GM23248 (cell line): ENCODE data around the gene STX8. TPM values are rescaled to one million over a fixed set of nuclear protein-coding genes. Genes with fewer than 3 reads are reported as not detected.

Experiments used
- DNase-seq: peaks from one replicate; pipeline ENCODE4 v3.0.0-alpha.2; 2015
- H2AFZ ChIP-seq: fragments of 200-600 bp; sonication (generic); 2 replicates; pipeline ENCODE4 v1.6.1; 2016; ENCODE audit warnings: antibody characterized with exemption
- H3F3A ChIP-seq: fragments of 200-600 bp; sonication (generic); 2 replicates; pipeline ENCODE4 v1.6.1; 2016; ENCODE audit warnings: mild to moderate bottlenecking, antibody characterized with exemption, mixed run types; ENCODE audit not compliant: insufficient read depth
- H3K27ac ChIP-seq: fragments of 200-600 bp; sonication (generic); 2 replicates; pipeline ENCODE4 v1.5.1; 2016; ENCODE audit warnings: mild to moderate bottlenecking
- H3K27me3 ChIP-seq: fragments of 200-600 bp; sonication (generic); replicated peaks from 2 replicates; pipeline ENCODE4 v1.6.1; 2016; ENCODE audit warnings: mild to moderate bottlenecking; ENCODE audit not compliant: insufficient read depth
- H3K36me3 ChIP-seq: fragments of 200-600 bp; sonication (generic); 2 replicates; pipeline ENCODE4 v1.6.1; 2016; ENCODE audit warnings: low read depth, mild to moderate bottlenecking
- H3K4me1 ChIP-seq: fragments of 200-600 bp; sonication (generic); 2 replicates; pipeline ENCODE4 v1.6.1; 2016; ENCODE audit warnings: mild to moderate bottlenecking; ENCODE audit not compliant: insufficient read depth
- H3K4me2 ChIP-seq: fragments of 200-600 bp; sonication (generic); one replicate; pipeline ENCODE4 v1.6.1; 2016; ENCODE audit warnings: mild to moderate bottlenecking; ENCODE audit not compliant: unreplicated experiment
- H3K4me3 ChIP-seq: fragments of 200-600 bp; sonication (generic); 2 replicates; pipeline ENCODE4 v1.5.1; 2016; ENCODE audit warnings: mild to moderate bottlenecking
- H3K79me2 ChIP-seq: fragments of 200-600 bp; sonication (generic); 2 replicates; pipeline ENCODE4 v1.6.1; 2016; ENCODE audit warnings: mild to moderate bottlenecking; ENCODE audit not compliant: insufficient read depth
- H3K9ac ChIP-seq: fragments of 200-600 bp; sonication (generic); 2 replicates; pipeline ENCODE4 v1.6.1; 2016; ENCODE audit warnings: mild to moderate bottlenecking
- H3K9me2 ChIP-seq: fragments of 200-600 bp; sonication (generic); 2 replicates; pipeline ENCODE4 v1.6.1; 2016; ENCODE audit warnings: mixed run types, mild to moderate bottlenecking, moderate library complexity; ENCODE audit not compliant: insufficient read depth
- H3K9me3 ChIP-seq: fragments of 200-600 bp; sonication (generic); one replicate; pipeline ENCODE4 v1.6.1; 2017; ENCODE audit warnings: low read depth
- H4K20me1 ChIP-seq: fragments of 200-600 bp; sonication (generic); 2 replicates; pipeline ENCODE4 v1.6.0; 2016; ENCODE audit not compliant: insufficient read depth
- EZH2 ChIP-seq: fragments of 200-600 bp; sonication (generic); IDR thresholded peaks from 2 replicates; pipeline ENCODE4 v1.6.1; 2018; ENCODE audit warnings: antibody characterized with exemption, mild to moderate bottlenecking; ENCODE audit not compliant: insufficient read depth, poor library complexity, severe bottlenecking
- EZH2phosphoT487 ChIP-seq: fragments of 200-600 bp; sonication (generic); IDR thresholded peaks from 2 replicates; pipeline ENCODE4 v1.6.1; 2018; ENCODE audit warnings: antibody characterized with exemption, moderate library complexity, mild to moderate bottlenecking, low read depth; ENCODE audit not compliant: insufficient read depth
- WGBS, 2 experiments: methylation state at CpG; one replicate each; pipeline ENCODE4 v1.1.6; 2015 to 2017; ENCODE audit warnings: low lambda C conversion rate in 2 of 2, low coverage in 1 of 2; ENCODE audit errors: missing lambda C conversion rate in 2 of 2; 5-methylcytosine and 5-hydroxymethylcytosine counted together
- in situ Hi-C: fragments of 300-500 bp; cut with MboI; formaldehyde crosslinking; loops from 2 replicates; pipeline ENCODE4 v1.15.0; 2020
- polyA plus RNA-seq: library from polyadenylated mRNA; unstranded; fragments of >200 nt; fragmentation: Nextera tagmentation; extraction: Ambion mirVana; gene quantifications from 2 replicates; pipeline ENCODE4 v1.2.1, GENCODE V29; 2016
- total RNA-seq: library from RNA; depleted of rRNA; stranded (reverse); fragments of >200 nt; shearing (Covaris generic); gene quantifications from 2 replicates; pipeline ENCODE4 v1.2.3, GENCODE V29; 2014

STX8 gene
- total and polyA plus RNA-seq, 2 experiments from 2014 or later, result 40.7 to 84.3 TPM

DNA sequence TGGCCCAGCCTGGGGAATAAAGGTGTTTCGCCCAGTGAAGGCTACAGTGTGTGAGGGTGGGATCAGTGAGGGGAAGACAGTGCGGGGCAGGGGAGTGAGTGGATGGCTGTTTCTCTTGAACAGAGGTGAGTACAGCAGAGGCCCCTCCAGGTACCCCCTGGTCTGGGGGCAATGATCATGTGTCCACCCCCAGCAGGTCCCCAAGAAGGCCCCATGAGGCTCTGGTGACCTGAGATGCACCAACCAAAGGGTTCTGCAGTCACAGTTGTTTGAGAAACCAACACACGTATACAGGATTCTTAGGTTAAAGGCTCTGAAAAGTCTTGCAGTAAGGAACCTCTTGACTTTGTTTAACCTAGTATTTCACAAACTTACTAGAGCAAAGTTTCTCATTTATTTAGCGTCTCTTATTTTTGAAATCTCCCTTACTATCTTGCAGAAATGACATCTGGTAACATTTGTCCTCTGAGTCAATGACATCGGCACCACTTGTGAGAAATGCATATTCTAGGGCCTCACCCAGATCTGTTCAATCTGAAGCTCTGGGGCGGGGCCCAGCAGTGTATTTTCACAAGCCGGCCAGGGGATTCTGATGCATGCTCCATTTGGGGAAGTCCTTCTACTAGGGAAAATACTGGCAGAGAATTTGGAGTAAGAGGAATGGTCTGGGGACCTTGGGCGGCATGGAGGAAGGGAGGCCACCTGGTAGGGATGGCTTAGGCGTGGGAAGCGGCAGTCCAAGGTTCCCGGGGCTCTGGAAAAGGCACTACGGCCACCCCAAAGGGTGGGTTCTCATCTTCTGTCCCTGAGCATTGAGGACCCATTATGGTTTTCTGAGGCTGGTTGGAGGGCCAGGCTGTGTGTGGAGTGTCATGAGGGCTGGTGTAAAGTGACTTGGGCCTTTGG lies 337.0 kb downstream of the STX8 start:
- Histone ChIP-seq H2AFZ (no peak overlapping the region), H3K9ac (no peak overlapping the region), H3K4me3 (no peak overlapping the region), H4K20me1 (no peaks in the 10 kb centered on the region), H3K79me2 (no peaks in the 10 kb centered on the region), H3K9me3 (no peaks in the 10 kb centered on the region), H3K27me3 (no peaks in the 10 kb centered on the region), H3F3A (no peaks in the 10 kb centered on the region), H3K27ac (no peak overlapping the region), H3K4me1 (peaks cover 10% of the 10 kb centered on the region; the same call in 1 of the 2 replicates), H3K4me2 (no peak overlapping the region), H3K9me2 (no peaks in the 10 kb centered on the region), H3K36me3 (no peaks in the 10 kb centered on the region)
- 60 to 63% methylated on average over 12 of the region's 12 CpGs for whole genome bisulfite sequencing, 2 experiments
- no peak for DNase-seq
- in situ Hi-C loops, result no loop called here
- no peak for TF ChIP-seq EZH2phosphoT487
- no peak for TF ChIP-seq EZH2

DNA sequence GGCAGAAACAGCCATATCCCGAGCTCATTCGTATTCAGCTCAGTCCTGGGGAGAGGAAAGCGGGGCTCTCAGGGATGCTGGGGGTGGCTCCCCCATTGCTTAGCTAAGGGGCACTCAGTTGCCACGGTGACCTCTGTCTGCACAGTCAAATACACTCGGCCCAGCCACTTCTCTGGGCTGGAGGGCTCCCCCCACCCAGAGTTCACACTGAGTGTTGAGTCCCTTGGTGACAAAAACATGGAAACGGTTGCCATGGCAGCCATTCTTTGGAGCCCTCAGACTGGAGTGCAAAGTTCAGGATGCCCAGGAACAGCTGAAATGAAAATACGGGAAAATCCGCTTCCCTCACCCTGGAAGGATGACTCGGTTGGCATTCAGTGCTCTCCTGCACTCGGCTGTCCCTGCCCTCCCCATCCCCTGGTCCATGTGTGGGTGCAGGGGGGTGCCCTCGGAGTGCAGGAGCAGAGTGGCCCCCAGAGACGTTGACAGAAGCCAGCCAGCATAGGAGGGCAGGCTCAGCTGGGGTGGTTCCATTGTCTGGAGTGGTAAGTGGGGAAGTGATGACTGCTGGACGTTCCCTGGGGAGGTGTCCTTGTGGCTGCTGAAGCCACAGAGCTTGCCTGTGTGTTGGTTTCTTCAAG lies 337.8 kb downstream of the STX8 start:
- no peak for DNase-seq
- Histone ChIP-seq H3K4me2 (no peak overlapping the region), H3K27me3 (no peaks in the 10 kb centered on the region), H4K20me1 (no peaks in the 10 kb centered on the region), H3K4me3 (no peak overlapping the region), H3K9ac (no peak overlapping the region), H3K9me2 (no peaks in the 10 kb centered on the region), H3K36me3 (no peaks in the 10 kb centered on the region), H3F3A (no peaks in the 10 kb centered on the region), H3K27ac (no peak overlapping the region), H3K9me3 (no peaks in the 10 kb centered on the region), H3K79me2 (no peaks in the 10 kb centered on the region), H3K4me1 (peaks cover 10% of the 10 kb centered on the region; the same call in 1 of the 2 replicates), H2AFZ (no peak overlapping the region)
- 71 to 72% methylated on average over 13 of the region's 13 CpGs for WGBS, 2 experiments
- TF ChIP-seq EZH2phosphoT487 (no peak), EZH2 (no peak)
- in situ Hi-C loops, result no loop called here

DNA sequence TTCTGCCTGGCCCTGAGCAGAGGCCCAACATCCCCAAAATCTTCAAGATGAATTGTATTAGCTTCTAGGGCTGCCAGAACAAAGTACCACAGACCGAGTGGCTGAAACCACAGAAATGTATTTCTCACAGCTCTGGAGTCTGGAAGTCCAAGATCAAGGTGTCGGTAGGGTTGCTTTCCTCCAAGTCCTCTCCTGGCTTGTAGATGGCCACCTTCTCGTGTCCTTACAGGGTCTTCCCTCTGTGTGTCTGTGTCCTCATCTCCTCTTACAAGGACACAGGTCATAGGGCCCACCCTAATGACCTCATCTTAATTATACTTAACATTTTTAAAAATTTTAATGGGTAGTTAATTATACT lies 338.6 kb downstream of the STX8 start:
- in situ Hi-C loops, result no loop called here
- H3K9me2 ChIP-seq, result no peaks in the 10 kb centered on the region
- no peaks in the 10 kb centered on the region for H3K27me3 ChIP-seq
- no peak for TF ChIP-seq EZH2phosphoT487
- no peak for TF ChIP-seq EZH2
- no peak for DNase-seq
- H2AFZ ChIP-seq, result no peak overlapping the region
- WGBS, 2 experiments, result 75 to 78% methylated on average over 3 of the region's 3 CpGs
- no peaks in the 10 kb centered on the region for H3F3A ChIP-seq
- no peak overlapping the region for H3K9ac ChIP-seq
- H3K4me1 ChIP-seq, result peaks cover 10% of the 10 kb centered on the region; the same call in 1 of the 2 replicates
- H3K9me3 ChIP-seq, result no peaks in the 10 kb centered on the region
- no peak overlapping the region for H3K4me3 ChIP-seq
- H3K79me2 ChIP-seq, result no peaks in the 10 kb centered on the region
- H3K4me2 ChIP-seq, result no peak overlapping the region
- no peak overlapping the region for H3K27ac ChIP-seq
- no peaks in the 10 kb centered on the region for H4K20me1 ChIP-seq
- no peaks in the 10 kb centered on the region for H3K36me3 ChIP-seq

DNA sequence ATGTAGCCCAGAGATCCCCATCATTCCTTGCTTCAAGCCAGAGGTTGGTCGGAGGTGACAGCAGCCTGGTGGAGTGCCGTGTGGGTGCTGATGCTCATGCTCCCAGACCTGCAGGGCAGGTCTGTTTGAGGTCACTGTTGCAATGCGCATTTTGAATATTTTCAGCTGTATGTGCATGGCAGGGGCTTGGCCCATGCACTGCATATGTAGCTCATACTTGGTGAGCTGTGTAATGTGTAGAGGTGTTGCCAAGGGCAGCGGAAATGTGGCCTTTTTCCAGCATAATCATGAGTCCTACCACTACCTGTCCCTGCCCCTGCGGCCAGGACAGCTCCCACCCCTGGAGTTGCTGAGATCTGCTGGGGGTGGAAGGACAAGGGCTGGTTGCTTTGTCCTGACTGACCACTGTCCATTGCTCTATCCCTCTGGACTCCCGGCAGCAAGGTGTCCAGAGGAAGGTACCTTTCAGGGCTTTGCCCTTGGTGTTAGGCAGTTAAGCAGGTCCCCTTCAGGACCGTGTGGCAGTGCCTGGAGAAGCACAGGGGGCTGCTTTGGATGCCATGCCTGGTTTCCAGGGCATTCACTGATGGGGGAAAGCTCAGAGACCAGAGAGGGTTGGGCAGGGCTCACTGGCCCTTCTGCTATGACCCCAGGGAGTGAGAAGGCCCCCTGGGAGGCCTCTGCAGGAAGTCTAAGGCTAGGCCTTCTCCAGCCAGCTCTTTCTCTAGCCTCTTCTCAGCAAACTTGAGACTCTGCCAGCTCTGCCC lies 339.2 kb downstream of the STX8 start:
- TF ChIP-seq EZH2phosphoT487 (no peak), EZH2 (no peak)
- Histone ChIP-seq H3F3A (no peaks in the 10 kb centered on the region), H3K4me1 (peaks cover 10% of the 10 kb centered on the region; the same call in 1 of the 2 replicates), H3K9me2 (no peaks in the 10 kb centered on the region), H3K79me2 (no peaks in the 10 kb centered on the region), H3K27me3 (no peaks in the 10 kb centered on the region), H2AFZ (no peak overlapping the region), H4K20me1 (no peaks in the 10 kb centered on the region), H3K4me2 (no peak overlapping the region), H3K4me3 (no peak overlapping the region), H3K27ac (no peak overlapping the region), H3K9ac (no peak overlapping the region), H3K9me3 (no peaks in the 10 kb centered on the region), H3K36me3 (no peaks in the 10 kb centered on the region)
- WGBS, 2 experiments, result 73 to 79% methylated on average over 7 of the region's 7 CpGs
- in situ Hi-C loops, result no loop called here
- DNase-seq, result no peak
